Measurements from ENCODE around the gene SZRD1.

The SZRD1 gene

GRCh38 chr1:16425125-16426025, 58.3 kb downstream of the SZRD1 start:
- Mint-ChIP-seq H3K9me3 (no peaks in the 10 kb centered on the region), H3K27ac (no peak overlapping the region), H3K36me3 (ENCODE audit: low read depth) (no peaks in the 10 kb centered on the region), H3K27me3 (ENCODE audit: low read depth, poor library complexity) (peaks cover 8% of the 10 kb centered on the region), H3K4me3 (no peak overlapping the region), H3K4me1 (peaks cover 6% of the 10 kb centered on the region)
- no peak for DNase-seq
- TF ChIP-seq, protein P1, sequence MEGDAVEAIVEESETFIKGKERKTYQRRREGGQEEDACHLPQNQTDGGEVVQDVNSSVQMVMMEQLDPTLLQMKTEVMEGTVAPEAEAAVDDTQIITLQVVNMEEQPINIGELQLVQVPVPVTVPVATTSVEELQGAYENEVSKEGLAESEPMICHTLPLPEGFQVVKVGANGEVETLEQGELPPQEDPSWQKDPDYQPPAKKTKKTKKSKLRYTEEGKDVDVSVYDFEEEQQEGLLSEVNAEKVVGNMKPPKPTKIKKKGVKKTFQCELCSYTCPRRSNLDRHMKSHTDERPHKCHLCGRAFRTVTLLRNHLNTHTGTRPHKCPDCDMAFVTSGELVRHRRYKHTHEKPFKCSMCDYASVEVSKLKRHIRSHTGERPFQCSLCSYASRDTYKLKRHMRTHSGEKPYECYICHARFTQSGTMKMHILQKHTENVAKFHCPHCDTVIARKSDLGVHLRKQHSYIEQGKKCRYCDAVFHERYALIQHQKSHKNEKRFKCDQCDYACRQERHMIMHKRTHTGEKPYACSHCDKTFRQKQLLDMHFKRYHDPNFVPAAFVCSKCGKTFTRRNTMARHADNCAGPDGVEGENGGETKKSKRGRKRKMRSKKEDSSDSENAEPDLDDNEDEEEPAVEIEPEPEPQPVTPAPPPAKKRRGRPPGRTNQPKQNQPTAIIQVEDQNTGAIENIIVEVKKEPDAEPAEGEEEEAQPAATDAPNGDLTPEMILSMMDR (IDR thresholded peaks at IDR 0.05) = no peak

DNA sequence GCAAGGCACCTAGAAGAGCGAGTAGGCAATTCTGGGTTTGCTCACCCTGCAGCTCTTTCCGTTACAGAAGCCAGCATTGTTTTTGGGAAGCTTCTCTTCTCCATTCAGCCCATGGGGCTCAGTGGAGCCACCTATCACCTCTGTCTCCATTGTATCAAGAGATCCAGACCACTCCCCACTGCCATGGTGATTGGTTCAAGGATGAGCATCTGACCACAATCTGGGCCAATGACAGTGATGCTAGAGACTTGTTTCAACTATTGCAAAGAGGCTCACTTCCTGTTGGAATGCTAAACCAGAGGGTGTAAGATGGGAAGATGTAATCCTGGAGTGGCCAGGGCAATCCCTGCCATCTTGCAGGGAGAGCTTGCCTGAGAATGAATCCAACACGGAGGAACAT, 63.6 kb downstream of the SZRD1 start:
- Mint-ChIP-seq H3K27ac (no peak overlapping the region), H3K27me3 (ENCODE audit: low read depth, poor library complexity) (peaks cover 10% of the 10 kb centered on the region), H3K9me3 (peaks cover 6% of the 10 kb centered on the region), H3K4me3 (no peak overlapping the region), H3K4me1 (peaks cover 5% of the 10 kb centered on the region), H3K36me3 (ENCODE audit: low read depth) (no peaks in the 10 kb centered on the region)
- TF ChIP-seq, protein P1 (IDR thresholded peaks at IDR 0.05) = no peak
- no peak for DNase-seq

GRCh38 chr1:16433030-16433429, 66.0 kb downstream of the SZRD1 start:
- no peak overlapping the region for H3K4me3 Mint-ChIP-seq
- DNase-seq = no peak
- H3K9me3 Mint-ChIP-seq = peaks cover 6% of the 10 kb centered on the region
- H3K27me3 Mint-ChIP-seq (ENCODE audit: low read depth, poor library complexity) = peaks cover 9% of the 10 kb centered on the region
- no peak overlapping the region for H3K27ac Mint-ChIP-seq
- H3K36me3 Mint-ChIP-seq (ENCODE audit: low read depth) = no peaks in the 10 kb centered on the region
- TF ChIP-seq, protein P1 (IDR thresholded peaks at IDR 0.05) = no peak
- H3K4me1 Mint-ChIP-seq = peaks cover 5% of the 10 kb centered on the region

GRCh38 chr1:16434007-16434406, 67.0 kb downstream of the SZRD1 start:
- no peak for DNase-seq
- H3K9me3 Mint-ChIP-seq = peaks cover 6% of the 10 kb centered on the region
- TF ChIP-seq, protein P1 (IDR thresholded peaks at IDR 0.05) = no peak
- H3K36me3 Mint-ChIP-seq (ENCODE audit: low read depth) = no peaks in the 10 kb centered on the region
- peak overlapping the region; percentile 19 for H3K27ac Mint-ChIP-seq
- peaks cover 5% of the 10 kb centered on the region for H3K4me1 Mint-ChIP-seq
- no peak overlapping the region for H3K4me3 Mint-ChIP-seq
- peaks cover 9% of the 10 kb centered on the region for H3K27me3 Mint-ChIP-seq (ENCODE audit: low read depth, poor library complexity)

DNA sequence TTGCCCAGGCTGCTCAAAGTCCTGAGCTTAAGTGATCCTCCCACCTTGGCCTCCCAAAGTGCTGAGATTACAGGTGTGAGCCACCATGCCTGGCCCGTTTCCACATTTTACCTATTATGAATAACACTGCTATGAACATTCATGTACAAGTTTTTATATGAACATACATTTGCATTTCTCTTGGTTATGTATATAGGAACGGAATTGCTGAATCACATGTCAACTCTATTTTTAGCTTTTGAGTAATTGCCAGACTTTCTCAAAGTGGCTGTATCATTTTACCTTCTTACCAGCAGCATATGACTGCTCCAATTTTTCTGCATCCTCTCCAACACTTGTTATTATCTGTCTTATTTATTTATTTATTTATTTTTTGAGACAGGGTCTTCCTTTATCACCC, 67.5 kb downstream of the SZRD1 start:
- no peak for DNase-seq
- Mint-ChIP-seq H3K9me3 (peaks cover 6% of the 10 kb centered on the region), H3K27ac (no peak overlapping the region), H3K4me3 (no peak overlapping the region), H3K36me3 (ENCODE audit: low read depth) (no peaks in the 10 kb centered on the region), H3K27me3 (ENCODE audit: low read depth, poor library complexity) (peaks cover 9% of the 10 kb centered on the region), H3K4me1 (peaks cover 5% of the 10 kb centered on the region)
- TF ChIP-seq, protein P1 (IDR thresholded peaks at IDR 0.05) = no peak

All from nephron progenitor cell (in vitro differentiated cells).